Activated CD8-positive, alpha-beta T cell treated with anti-CD3 and anti-CD28 coated beads for 36 hours (primary cell): ENCODE data around the gene STIM2. TPM values are rescaled to one million over a fixed set of nuclear protein-coding genes. Genes with fewer than 3 reads are reported as not detected.
A peak's percentile ranks its signal among the peaks of the same experiment; 100 is the strongest.

Experiments
- ATAC-seq: fragments of 200-7000 bp; cut with Tn5 transposase; one replicate; pipeline ENCODE4 v1.10.0; 2021; ENCODE audit warnings: mild to moderate bottlenecking, moderate library complexity
- CTCF ChIA-PET: fragments of 350-600 bp; sonication (Branson Sonifier 250); formaldehyde crosslinking; loops from one replicate; lab custom pipeline; 2021; ENCODE audit warnings: antibody characterized with exemption; lab: Charles Lee
- POLR2A ChIA-PET: fragments of 350-600 bp; sonication (Branson Sonifier 250); formaldehyde crosslinking; loops from one replicate; lab custom pipeline; 2021; ENCODE audit warnings: antibody characterized with exemption; lab: Charles Lee
- DNase-seq: peaks from one replicate; pipeline ENCODE4 v3.0.0-alpha.2; 2020
- H3K27ac Mint-ChIP-seq: one replicate; pipeline ENCODE4 v1.8.0; 2021; ENCODE audit warnings: mild to moderate bottlenecking, mixed read lengths
- H3K27me3 Mint-ChIP-seq: one replicate; pipeline ENCODE4 v1.8.0; 2021; ENCODE audit warnings: mixed read lengths
- H3K36me3 Mint-ChIP-seq: one replicate; pipeline ENCODE4 v1.8.0; 2021; ENCODE audit warnings: low read depth, mixed read lengths
- H3K4me1 Mint-ChIP-seq: one replicate; pipeline ENCODE4 v1.8.0; 2021; ENCODE audit warnings: low read depth, mixed read lengths
- H3K4me3 Mint-ChIP-seq: one replicate; pipeline ENCODE4 v1.8.0; 2021; ENCODE audit warnings: mild to moderate bottlenecking, moderate library complexity, mixed read lengths
- H3K9me3 Mint-ChIP-seq: one replicate; pipeline ENCODE4 v1.8.0; 2021; ENCODE audit warnings: mixed read lengths
- CTCF ChIP-seq: fragments of 200-600 bp; IDR thresholded peaks from one replicate; pipeline ENCODE4 v1.8.0; 2022; ENCODE audit warnings: antibody characterized with exemption, mild to moderate bottlenecking
- intact Hi-C: fragments of 100-400 bp; cut with micrococcal nuclease; formaldehyde crosslinking; loops from one replicate; pipeline ENCODE4 v1.10.0; 2022
- total RNA-seq, 2 experiments: library from RNA; stranded (reverse); gene quantifications; one replicate each; pipeline ENCODE4 v1.2.3, GENCODE V29; 2021

The STIM2 gene
- total RNA-seq, 2 experiments from 2014 or later: 44.4 to 46.6 TPM

- Mint-ChIP-seq H3K4me1 (peaks cover 82% of the 10 kb centered on the region), H3K36me3 (peaks cover 45% of the 10 kb centered on the region), H3K27me3 (no peaks in the 10 kb centered on the region), H3K4me3 (no peak overlapping the region), H3K9me3 (peaks cover 14% of the 10 kb centered on the region), H3K27ac (peak overlapping the region; percentile 88)
- POLR2A ChIA-PET: interaction anchor here (1.9 to 3.2 kb wide), 4 partner anchors 12 to 131 kb away, joined by 5 to 22 read pairs (median 17); partner anchors contain the start of gene STIM2
- no peak for ATAC-seq
- no peak for DNase-seq
- CTCF ChIA-PET: interaction anchor here (1.0 to 2.6 kb wide), 5 partner anchors 11 to 134 kb away, joined by 3 to 11 read pairs (median 5); partner anchors contain the start of gene STIM2
- TF ChIP-seq CTCF: no peak
- intact Hi-C loops: loop anchor here (5.0 kb wide), 1 partner anchor 33 kb away; no protein-coding TSS in a partner anchor
Observed at GRCh38 chr4:26874110-26874509, 13.5 kb downstream of the STIM2 start.

GRCh38 chr4:26877406-26877805 is 16.8 kb downstream of the STIM2 start:
- POLR2A ChIA-PET: interaction anchor here (2.6 kb wide), 1 partner anchor 16 kb away, joined by 9 read pairs; the partner anchor contains the start of gene STIM2
- intact Hi-C loops: no loop called here
- Mint-ChIP-seq H3K4me1 (peaks cover 82% of the 10 kb centered on the region), H3K27ac (peak overlapping the region; percentile 96), H3K36me3 (peaks cover 57% of the 10 kb centered on the region), H3K27me3 (no peaks in the 10 kb centered on the region), H3K4me3 (peak overlapping the region; percentile 15), H3K9me3 (peaks cover 17% of the 10 kb centered on the region)
- no peak for TF ChIP-seq CTCF
- DNase-seq: no peak
- no peak for ATAC-seq
- CTCF ChIA-PET: no interaction called here

GRCh38 chr4:26877961-26878360 is 17.3 kb downstream of the STIM2 start:
- Mint-ChIP-seq H3K27me3 (no peaks in the 10 kb centered on the region), H3K4me1 (peaks cover 81% of the 10 kb centered on the region), H3K9me3 (peaks cover 16% of the 10 kb centered on the region), H3K4me3 (peak overlapping the region; percentile 15), H3K36me3 (peaks cover 52% of the 10 kb centered on the region), H3K27ac (peak overlapping the region; percentile 96)
- CTCF ChIA-PET: no interaction called here
- ATAC-seq (no peak), DNase-seq (no peak)
- intact Hi-C loops: no loop called here
- TF ChIP-seq CTCF: no peak
- POLR2A ChIA-PET: interaction anchor here (2.6 kb wide), 1 partner anchor 16 kb away, joined by 9 read pairs; the partner anchor contains the start of gene STIM2

GRCh38 chr4:26878794-26879391 is 18.3 kb downstream of the STIM2 start:
- Mint-ChIP-seq H3K36me3 (peaks cover 47% of the 10 kb centered on the region), H3K4me3 (peak overlapping the region; percentile 14), H3K4me1 (peaks cover 81% of the 10 kb centered on the region), H3K27me3 (no peaks in the 10 kb centered on the region), H3K27ac (peak overlapping the region; percentile 96), H3K9me3 (peaks cover 16% of the 10 kb centered on the region)
- TF ChIP-seq CTCF: no peak
- DNase-seq (peak; percentile 40), ATAC-seq (peak; percentile 60)
- ChIA-PET POLR2A (interaction anchor here (1.1 to 3.7 kb wide), 2 partner anchors 12 to 18 kb away, joined by 3 to 20 read pairs; partner anchors contain the start of gene STIM2), CTCF (interaction anchor here (1.0 to 1.3 kb wide), 3 partner anchors 10 to 124 kb away, joined by 3 to 4 read pairs (median 3); no protein-coding TSS in a partner anchor)
- intact Hi-C loops: no loop called here

GRCh38 chr4:26879805-26880204 is 19.2 kb downstream of the STIM2 start:
- no peak for DNase-seq
- ATAC-seq: no peak
- Mint-ChIP-seq H3K9me3 (peaks cover 16% of the 10 kb centered on the region), H3K27ac (peak overlapping the region; percentile 96), H3K27me3 (no peaks in the 10 kb centered on the region), H3K4me1 (peaks cover 76% of the 10 kb centered on the region), H3K36me3 (peaks cover 44% of the 10 kb centered on the region), H3K4me3 (peak overlapping the region; percentile 14)
- ChIA-PET CTCF (interaction anchor here (1.0 to 1.3 kb wide), 3 partner anchors 11 to 123 kb away, joined by 3 to 4 read pairs (median 3); no protein-coding TSS in a partner anchor), POLR2A (interaction anchor here (1.1 to 3.7 kb wide), 2 partner anchors 12 to 19 kb away, joined by 3 to 20 read pairs; partner anchors contain the start of gene STIM2)
- intact Hi-C loops: no loop called here
- TF ChIP-seq CTCF: no peak
